RWPE1 (cell line): ENCODE data around the gene SOX8.

ENCODE experiments used
- CTCF ChIA-PET: fragments of 350-600 bp; sonication (Branson Sonifier 250); formaldehyde crosslinking; extraction: SDS; loops from one replicate; lab custom pipeline; 2021; lab: Yijun Ruan, JAX
- POLR2A ChIA-PET: fragments of 400-600 bp; formaldehyde crosslinking; extraction: SDS; loops from one replicate; lab custom pipeline; 2020; ENCODE audit warnings: antibody characterized with exemption; ENCODE audit not compliant: low non-redundant PET; lab: Yijun Ruan, JAX
- DNase-seq: peaks from one replicate; pipeline ENCODE4 v3.0.0; 2012; ENCODE audit warnings: low spot score
- H3K27ac ChIP-seq: fragments of 450-650 bp; 2 replicates; pipeline ENCODE4 v1.5.1; 2017
- TF ChIP-seq, protein P1 (sequence below): fragments of 450-650 bp; conservative IDR thresholded peaks from 2 replicates; pipeline ENCODE4 v1.5.1; 2017; ENCODE audit warnings: low read depth, mild to moderate bottlenecking

The SOX8 gene

GRCh38 chr16:999677-1000076 lies 18.1 kb downstream of the SOX8 start:
- ChIA-PET CTCF (interaction anchor here (0.7 to 0.9 kb wide), 2 partner anchors 56 to 364 kb away, joined by 3 read pairs; no protein-coding TSS in a partner anchor), POLR2A (interaction anchor here (0.6 kb wide), 1 partner anchor 15 kb away, joined by 3 read pairs; no protein-coding TSS in a partner anchor)

DNA sequence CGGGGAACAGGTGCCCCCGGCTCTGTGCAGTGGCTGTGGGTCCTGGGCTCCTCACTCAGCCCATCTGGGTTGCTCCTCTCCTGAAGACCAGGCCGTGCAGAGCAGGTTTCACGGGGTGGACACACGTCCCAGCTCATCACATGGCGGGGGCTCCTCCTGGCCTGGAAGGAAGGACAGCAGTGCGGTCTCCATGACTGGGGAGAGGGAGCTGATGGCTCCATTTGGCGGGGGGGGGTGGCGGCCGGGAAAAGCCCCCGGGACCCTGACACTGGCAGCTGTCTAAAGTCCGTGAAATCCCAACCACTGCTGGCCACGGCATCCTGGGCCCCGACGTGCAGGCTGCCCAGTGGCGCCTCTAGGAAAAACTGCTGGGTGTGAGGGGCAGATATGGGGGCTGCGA lies 19.0 kb downstream of the SOX8 start:
- H3K27ac ChIP-seq = no peak overlapping the region
- TF ChIP-seq, protein P1, sequence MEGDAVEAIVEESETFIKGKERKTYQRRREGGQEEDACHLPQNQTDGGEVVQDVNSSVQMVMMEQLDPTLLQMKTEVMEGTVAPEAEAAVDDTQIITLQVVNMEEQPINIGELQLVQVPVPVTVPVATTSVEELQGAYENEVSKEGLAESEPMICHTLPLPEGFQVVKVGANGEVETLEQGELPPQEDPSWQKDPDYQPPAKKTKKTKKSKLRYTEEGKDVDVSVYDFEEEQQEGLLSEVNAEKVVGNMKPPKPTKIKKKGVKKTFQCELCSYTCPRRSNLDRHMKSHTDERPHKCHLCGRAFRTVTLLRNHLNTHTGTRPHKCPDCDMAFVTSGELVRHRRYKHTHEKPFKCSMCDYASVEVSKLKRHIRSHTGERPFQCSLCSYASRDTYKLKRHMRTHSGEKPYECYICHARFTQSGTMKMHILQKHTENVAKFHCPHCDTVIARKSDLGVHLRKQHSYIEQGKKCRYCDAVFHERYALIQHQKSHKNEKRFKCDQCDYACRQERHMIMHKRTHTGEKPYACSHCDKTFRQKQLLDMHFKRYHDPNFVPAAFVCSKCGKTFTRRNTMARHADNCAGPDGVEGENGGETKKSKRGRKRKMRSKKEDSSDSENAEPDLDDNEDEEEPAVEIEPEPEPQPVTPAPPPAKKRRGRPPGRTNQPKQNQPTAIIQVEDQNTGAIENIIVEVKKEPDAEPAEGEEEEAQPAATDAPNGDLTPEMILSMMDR = no peak
- ChIA-PET POLR2A (interaction anchor here (0.5 to 0.6 kb wide), 4 partner anchors 16 to 866 kb away, joined by 3 to 11 read pairs (median 3); no protein-coding TSS in a partner anchor), CTCF (interaction anchor here (0.5 to 0.7 kb wide), 2 partner anchors 61 to 363 kb away, joined by 3 read pairs; no protein-coding TSS in a partner anchor)
- no peak for DNase-seq

More at GRCh38 chr16:999677-1000076, 18.1 kb downstream of the SOX8 start:
- TF ChIP-seq, protein P1 = no peak
- DNase-seq = no peak
- no peak overlapping the region for H3K27ac ChIP-seq

DNA sequence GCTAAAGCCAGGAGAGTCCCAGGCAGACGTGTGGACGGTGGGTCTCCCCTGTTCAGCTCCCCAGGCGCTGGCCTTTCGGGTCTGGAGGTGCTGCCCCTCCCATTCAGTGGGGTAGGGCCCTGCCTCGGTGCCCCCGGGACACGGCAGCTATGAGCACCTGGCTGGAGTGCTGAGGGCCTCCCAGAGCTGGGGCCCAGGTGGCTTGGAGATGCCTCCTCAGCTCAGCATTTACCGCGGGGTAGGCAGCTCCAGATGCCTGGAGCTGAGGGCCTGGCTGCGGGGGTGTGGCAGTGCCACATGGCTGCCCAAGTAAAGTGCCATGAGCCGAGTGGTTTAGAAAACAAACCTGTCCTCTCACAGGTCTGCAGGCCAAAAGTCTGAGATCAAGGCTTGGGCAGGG lies 19.5 kb downstream of the SOX8 start:
- CTCF ChIA-PET = interaction anchor here (0.6 kb wide), 1 partner anchor 18 kb away, joined by 3 read pairs; no protein-coding TSS in a partner anchor
- DNase-seq = no peak
- TF ChIP-seq, protein P1 = no peak
- POLR2A ChIA-PET = interaction anchor here (0.5 to 0.6 kb wide), 2 partner anchors 16 to 867 kb away, joined by 3 read pairs; no protein-coding TSS in a partner anchor
- H3K27ac ChIP-seq = no peak overlapping the region

DNA sequence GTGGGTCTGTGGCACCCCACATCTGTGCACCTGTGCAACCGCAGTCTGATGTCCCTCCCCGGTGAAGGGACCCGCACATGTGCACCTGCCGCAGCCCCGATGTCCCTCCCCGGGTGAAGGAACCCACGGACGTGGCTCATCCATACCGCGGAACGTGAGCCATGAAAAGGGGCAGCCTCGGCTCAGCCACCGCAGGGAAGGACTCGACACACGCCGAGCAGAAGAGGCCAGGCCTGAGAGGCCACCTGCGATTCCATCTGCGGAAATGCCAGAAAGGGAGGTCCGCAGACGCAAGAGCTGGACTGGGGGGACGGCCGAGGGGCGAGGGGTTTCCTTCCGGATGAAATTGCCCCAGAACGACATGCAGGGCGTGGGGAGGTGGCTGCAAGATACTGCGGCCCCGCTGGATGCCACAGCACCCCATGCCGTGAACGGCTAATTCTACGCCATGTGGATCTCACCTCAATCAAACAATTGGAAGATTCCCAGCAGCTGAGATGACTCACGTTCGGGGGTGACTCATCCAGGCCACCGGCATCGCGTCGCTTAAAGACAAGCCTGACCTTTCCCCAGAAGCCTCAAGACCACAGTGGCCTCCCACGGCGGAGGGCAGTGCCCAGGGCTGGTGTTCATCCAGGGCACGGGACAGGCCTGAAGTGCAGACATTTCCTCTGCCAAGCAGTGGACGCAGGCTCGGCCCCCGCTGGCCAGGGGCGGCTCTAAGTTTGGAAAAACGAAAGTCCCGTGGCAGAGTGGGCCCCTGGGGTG lies 21.0 kb downstream of the SOX8 start:
- peak; percentile 92 for DNase-seq
- ChIA-PET CTCF (interaction anchor here (0.6 kb wide), 1 partner anchor 789 kb away, joined by 3 read pairs; no protein-coding TSS in a partner anchor), POLR2A (no interaction called here)
- TF ChIP-seq, protein P1 = no peak
- no peak overlapping the region for H3K27ac ChIP-seq

- TF ChIP-seq, protein P1 = no peak
- ChIA-PET POLR2A (no interaction called here), CTCF (interaction anchor here (0.6 kb wide), 1 partner anchor 19 kb away, joined by 3 read pairs; no protein-coding TSS in a partner anchor)
- no peak overlapping the region for H3K27ac ChIP-seq
- DNase-seq = no peak
Observed at GRCh38 chr16:1003391-1004347, 22.1 kb downstream of the SOX8 start.
